SIG-M5 treated with dmso at 0.1 percent for 504 hours (cell line): ENCODE results near the gene PPP6R2.

Experiments used
- DNase-seq: peaks from one replicate; lab custom pipeline; 2025; ENCODE audit not compliant: unreplicated experiment; lab: John Stamatoyannopoulos, UW

Gene PPP6R2

DNA sequence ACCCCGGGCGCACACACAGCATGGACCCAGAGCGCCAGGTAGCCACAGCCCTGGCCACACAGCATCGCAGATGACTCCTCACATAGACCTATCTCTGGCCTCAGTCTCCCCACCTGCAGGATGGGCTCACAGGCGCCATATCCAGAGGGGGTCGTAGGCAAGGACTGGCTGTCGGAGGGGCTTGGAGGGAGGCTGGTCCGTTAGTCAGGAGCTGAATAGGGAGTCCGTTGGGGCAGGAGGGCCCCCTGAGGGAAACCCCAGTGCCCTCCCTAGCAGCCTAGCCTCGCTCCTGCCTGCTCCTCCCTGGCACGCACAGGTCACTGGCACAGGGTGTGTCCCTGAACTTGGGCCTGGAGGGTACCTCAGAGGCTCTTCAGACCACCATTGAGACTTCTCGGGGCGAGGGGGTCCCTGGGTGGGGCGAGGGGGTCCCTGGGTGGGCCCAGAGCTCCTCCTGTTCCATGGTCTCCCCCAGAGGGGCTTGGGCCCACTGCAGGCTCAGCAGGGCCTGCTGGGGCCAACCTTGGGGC lies 37.7 kb upstream of the PPP6R2 start:
- no peak for DNase-seq

GRCh38 chr22:50305923-50306566 lies 37.1 kb upstream of the PPP6R2 start:
- DNase-seq: peak; percentile 82

GRCh38 chr22:50306753-50307749 lies 36.1 kb upstream of the PPP6R2 start, which contains the start of gene PLXNB2:
Gene PLXNB2, minus strand, starts transcription at chr22:50307646. Its CDS starts 17,062 bp downstream, at chr22:50290584.
- peak; percentile 76 for DNase-seq

DNA sequence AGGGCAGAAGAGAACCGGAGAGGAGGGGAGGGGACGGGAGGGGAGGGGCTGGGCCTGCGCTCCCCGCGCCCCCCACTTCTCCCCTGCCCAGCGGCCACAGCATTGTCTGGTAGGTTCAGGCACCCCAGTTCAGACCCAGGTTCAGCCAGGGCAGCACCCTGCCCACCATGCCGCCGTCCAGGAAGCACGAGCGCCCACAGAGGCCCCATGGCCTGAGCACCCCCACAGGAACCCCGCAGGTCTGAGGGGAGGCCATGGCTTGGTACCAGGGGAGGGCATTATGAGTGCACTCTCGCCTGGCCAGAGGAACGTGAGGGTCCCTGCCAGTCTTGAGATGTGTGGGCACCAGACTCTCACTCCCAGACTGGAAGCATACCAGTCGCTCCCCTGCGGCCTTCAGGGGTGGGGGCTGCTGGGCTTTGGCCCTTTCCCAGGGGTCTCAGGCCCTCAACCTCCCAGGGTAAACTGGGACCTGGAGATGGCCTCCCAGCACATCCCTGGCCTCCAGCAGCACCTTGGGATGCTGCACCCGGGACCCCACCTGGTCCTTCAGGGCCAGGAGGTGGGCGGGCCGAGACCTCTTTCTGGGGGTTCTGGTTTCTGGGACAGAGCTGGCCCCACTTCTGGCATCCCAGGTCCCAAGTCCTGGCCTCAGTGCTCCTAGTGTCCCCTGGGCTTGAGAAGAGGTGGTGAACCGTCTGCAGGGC lies 35.1 kb upstream of the PPP6R2 start:
- peak; percentile 10 for DNase-seq

- DNase-seq: peak; percentile 83
These were observed 34.6 kb upstream of the PPP6R2 start for GRCh38 chr22:50308597-50308935.

DNA sequence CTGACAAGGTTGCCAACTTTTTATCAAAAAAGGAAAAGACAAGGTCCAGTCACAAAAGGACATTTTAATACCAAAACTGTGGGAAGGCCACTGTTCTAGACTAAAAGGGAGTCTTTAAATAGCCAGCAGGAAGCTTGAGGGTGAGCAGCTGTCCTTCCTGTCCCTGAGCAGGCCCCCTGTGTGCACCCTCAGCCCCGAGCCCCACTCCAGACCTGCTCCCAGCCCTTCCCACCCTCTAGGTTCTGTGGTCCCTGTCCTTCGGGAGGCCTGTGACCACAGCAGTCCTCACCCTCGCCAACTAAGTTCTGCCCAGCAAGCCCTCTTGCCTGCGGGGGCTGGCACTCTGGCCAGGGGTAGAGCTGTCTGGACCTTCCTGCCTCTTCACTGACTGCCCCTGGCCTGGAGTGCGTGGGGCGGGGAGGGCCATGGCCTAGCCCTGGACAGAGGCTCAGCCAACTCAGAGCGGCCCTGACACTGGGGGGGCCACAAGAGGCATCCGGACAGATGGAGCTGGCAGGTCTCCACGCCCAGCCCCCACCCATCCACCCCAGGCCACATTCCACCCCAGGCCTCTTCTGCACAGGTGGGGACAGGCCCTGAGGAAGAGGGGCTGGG lies 34.0 kb upstream of the PPP6R2 start:
- DNase-seq: peak; percentile 60

GRCh38 chr22:50309601-50309991 lies 33.5 kb upstream of the PPP6R2 start:
- no peak for DNase-seq

- no peak for DNase-seq
These were observed 33.0 kb upstream of the PPP6R2 start for GRCh38 chr22:50310031-50310722.

DNA sequence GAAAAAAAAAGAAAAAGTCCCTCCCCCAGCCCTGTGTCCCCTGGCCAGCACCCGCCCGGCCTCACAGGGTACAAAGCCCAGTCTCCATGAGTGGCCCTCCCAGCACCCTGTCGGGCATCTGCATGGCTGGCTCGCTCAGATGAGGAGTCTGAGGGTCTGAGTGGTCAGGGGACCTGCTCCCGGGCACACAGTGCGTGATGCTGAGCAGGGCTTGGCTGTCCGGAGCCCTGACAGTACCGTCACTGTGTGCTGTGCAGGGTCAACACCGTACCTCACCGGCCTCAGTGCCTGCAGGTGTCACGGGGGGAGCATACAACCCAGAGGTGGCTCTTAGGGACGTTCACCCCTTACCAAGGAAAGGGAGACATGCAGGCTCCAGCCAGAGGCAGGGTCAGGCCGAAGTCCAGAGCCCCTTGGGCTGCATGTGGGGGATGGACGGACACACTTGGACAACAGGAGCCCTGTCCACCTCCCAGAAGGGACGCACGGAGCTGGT lies 32.1 kb upstream of the PPP6R2 start:
- DNase-seq: no peak

- no peak for DNase-seq
These were observed 31.3 kb upstream of the PPP6R2 start for GRCh38 chr22:50311606-50312351.

DNA sequence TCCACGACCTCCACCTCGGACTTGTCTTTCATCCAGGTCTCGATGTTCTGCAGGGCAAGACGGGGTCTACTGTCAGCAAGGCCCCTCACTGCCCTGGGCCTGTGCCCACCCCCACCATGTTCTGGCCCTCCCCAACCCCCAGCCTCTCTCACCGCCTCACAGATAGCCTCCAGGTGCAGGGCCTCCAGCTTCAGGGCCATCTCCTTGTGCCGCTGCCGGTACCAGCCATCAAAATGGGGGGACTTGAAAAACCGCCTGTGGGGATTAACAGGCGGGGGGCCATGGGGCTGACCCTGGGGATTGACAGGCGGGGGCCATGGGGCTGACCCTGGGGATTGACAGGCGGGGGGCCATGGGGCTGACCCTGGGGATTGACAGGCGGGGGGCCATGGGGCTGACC lies 30.8 kb upstream of the PPP6R2 start:
- no peak for DNase-seq

GRCh38 chr22:50313021-50313420 lies 30.1 kb upstream of the PPP6R2 start:
- no peak for DNase-seq

DNA sequence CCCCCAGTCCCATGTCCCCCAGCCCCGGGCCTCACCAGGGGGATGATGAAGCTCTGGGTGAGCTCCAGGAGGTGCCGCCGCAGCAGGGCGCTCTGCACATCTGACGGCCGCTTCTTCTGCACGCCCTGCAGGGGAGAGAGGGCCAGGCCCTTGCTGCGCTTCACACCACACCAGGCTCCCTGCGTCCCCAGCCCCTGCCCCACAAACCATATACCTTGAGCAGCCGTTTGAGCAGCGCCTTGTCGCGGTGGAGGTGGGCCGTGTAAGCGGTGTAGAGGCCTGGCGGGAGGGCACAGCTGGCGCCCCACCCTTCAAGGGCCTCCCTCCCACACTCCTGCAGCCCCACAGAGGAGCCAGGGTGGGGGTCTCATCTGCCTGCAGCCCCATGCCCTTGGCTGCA lies 29.5 kb upstream of the PPP6R2 start:
- no peak for DNase-seq

- DNase-seq: no peak
These were observed 29.1 kb upstream of the PPP6R2 start for GRCh38 chr22:50314081-50314454.

DNA sequence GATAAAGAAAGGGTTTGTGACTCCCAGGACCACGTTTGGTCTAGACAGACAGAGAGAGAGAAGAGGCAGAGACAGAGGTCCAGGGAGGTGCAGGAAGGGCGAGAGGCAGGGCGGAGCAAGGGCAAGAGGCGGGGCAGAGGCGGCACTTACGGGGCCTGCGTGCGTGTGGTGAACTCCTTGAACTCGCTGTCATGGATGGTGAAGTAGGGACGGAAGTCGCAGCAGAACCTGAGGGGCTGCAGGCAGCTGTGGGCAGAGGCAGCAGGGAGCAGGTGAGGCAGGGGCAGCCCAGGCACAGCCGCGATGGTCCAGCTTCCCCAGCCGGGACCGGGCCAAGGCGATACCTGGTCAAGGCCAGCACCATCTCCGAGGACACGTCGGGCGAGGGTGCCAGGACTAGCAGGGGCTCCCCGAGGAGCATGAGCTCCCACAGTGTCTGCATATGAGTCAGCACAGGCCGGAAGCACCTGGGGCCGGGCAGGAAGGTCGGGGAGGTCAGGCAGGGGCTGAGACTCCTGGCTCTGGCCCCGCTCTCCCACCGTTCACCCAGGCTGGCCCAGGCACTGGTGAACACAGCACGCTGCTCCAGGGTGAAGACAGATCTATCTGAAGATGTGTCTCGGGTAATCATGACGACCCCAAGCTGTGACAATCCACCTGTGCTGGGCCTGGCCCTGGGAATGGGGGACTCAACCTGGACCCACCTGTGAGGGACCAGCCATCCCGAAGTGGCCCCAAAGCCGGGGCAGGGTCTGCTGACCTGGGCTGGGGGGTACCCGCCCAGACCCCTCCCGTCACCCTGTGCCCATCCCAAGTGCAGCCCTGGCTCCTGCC lies 28.5 kb upstream of the PPP6R2 start:
- DNase-seq: peak; percentile 70

GRCh38 chr22:50315289-50316113 lies 27.6 kb upstream of the PPP6R2 start:
- no peak for DNase-seq

GRCh38 chr22:50316114-50317065 lies 26.7 kb upstream of the PPP6R2 start:
- no peak for DNase-seq
